GM19023 (cell line): ENCODE measurements around the gene C1orf87.

ENCODE experiments used
- ATAC-seq: cut with Tn5 transposase; IDR thresholded peaks from one replicate; pipeline ENCODE4 v1.9.1; 2021; ENCODE audit warnings: mild to moderate bottlenecking, moderate library complexity; ENCODE audit not compliant: unreplicated experiment

Gene C1orf87

DNA sequence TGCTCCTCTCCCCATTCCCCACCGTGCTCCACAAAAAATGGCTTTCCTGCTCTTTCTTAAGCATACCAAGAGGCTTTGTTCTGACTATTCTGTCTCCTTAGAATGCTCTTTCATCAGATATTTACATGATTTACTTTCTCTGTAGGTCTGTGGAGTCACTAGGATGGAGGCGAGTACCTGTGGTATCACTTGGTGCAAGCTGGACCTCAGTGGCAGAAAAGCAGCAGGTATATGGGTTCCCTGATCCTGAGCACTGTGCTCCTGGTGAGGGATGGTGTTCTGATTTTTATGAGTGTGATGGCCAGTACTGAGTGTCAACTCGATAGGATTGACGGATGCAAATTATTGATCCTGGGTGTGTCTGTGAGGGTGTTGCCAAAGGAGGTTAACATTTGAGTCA is 10.0 kb downstream of the C1orf87 start:
- no peak for ATAC-seq

GRCh38 chr1:60059468-60059867 is 14.1 kb downstream of the C1orf87 start:
- ATAC-seq = no peak

GRCh38 chr1:60055336-60055735 is 18.2 kb downstream of the C1orf87 start:
- no peak for ATAC-seq

DNA sequence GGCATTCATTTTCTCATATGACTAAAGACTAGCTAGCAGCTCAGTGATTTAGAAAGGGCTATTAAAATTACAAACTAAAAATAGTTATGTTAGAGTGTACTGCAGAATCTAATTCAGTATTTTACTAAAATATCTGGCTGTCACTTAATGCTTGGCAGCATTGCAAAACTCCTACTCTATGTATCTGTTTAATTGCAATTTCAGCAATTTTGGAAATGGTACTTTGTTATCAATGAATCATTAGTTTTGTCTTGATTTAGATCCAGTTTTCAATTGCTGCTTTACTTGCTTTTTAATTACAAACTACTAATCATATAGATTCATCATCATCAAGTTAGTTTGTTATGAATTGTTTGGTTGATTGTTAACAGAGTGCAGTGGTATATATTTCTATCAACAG is 19.2 kb downstream of the C1orf87 start:
- no peak for ATAC-seq

DNA sequence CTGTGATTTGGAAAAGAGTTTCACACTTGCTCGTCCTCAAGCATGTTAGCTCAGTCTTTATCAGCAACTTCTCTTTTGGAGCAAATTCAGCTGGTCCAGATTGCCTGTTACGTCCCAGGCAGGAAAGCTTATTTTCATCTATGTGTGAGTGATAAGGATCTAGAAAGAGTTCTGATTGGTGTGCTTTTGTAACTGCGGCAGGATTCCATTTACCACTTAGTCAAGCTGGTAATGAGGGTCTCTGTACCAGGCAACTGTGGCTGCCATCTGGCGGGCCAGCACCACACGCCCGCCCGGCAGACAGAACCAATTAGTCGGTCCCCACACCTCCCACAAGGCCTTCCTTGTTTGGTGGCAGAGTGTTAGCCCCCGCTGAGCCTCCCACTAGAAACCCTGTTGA is 21.0 kb downstream of the C1orf87 start:
- no peak for ATAC-seq

DNA sequence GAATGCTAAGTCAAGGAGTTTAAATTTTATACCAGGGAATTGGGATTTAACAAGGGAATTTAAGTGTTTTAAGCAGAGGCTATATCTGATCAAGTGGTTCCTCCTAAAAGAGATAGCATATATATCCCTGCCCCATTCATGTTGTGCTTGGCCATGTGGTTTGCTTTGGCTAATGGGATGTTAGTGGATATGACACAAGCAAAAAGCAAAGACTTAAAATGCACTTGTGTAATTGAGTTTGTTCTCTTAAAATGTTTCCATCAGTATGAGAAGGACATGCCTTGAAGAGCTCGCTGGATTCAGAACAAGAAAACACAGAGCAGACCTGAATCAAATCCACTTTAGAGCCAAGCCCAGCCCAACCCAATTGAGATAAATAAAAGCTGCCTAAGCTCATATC is 22.4 kb downstream of the C1orf87 start:
- no peak for ATAC-seq

GRCh38 chr1:60049188-60049587 is 24.4 kb downstream of the C1orf87 start:
- ATAC-seq = no peak

GRCh38 chr1:60044881-60045280 is 28.7 kb downstream of the C1orf87 start:
- ATAC-seq = no peak

- no peak for ATAC-seq
Observed at GRCh38 chr1:60041783-60042182, 31.8 kb downstream of the C1orf87 start.

GRCh38 chr1:60037669-60038068 is 35.9 kb downstream of the C1orf87 start:
- no peak for ATAC-seq

- no peak for ATAC-seq
Observed at GRCh38 chr1:60036856-60037460, 36.6 kb downstream of the C1orf87 start.

- ATAC-seq = no peak
Observed at GRCh38 chr1:60035921-60036320, 37.6 kb downstream of the C1orf87 start.

GRCh38 chr1:60034999-60035398 is 38.6 kb downstream of the C1orf87 start:
- no peak for ATAC-seq

- no peak for ATAC-seq
Observed at GRCh38 chr1:60033066-60033465, 40.5 kb downstream of the C1orf87 start.

- no peak for ATAC-seq
Observed at GRCh38 chr1:60031146-60031545, 42.4 kb downstream of the C1orf87 start.

- ATAC-seq = no peak
Observed at GRCh38 chr1:60025552-60025951, 48.0 kb downstream of the C1orf87 start.

DNA sequence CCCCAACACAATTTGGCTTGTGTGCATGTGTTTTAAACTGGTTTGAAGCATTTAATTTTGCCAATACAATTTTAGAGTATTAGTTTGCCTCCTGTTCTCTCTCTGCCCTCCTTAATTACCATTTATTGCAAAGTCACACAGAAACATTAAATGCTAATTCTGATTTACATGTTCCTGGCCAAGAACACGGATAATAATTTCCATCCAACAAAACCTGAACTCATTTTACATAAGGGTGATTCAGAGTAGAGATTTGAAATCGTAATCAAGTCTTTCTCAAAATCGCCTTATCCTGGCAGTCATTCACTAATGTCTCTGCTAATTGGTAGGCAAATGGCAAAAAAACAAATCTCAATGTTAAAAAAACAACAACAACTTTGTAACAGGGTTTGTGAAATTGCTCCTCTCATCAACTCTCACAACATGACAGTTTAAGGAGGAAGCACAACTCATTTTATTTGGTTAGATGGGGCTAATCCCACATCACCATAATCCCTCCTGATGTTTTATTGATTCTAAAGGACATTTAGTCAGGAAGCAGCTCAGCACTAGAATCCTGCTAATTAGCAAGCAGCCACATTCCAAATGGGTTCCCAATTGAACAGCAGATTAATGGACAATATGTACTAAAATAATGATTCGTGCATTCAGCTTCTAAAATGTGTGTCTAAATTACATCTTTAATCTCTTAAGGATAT is 55.9 kb downstream of the C1orf87 start:
- no peak for ATAC-seq

- ATAC-seq = no peak
Observed at GRCh38 chr1:60010690-60011089, 62.9 kb downstream of the C1orf87 start.

DNA sequence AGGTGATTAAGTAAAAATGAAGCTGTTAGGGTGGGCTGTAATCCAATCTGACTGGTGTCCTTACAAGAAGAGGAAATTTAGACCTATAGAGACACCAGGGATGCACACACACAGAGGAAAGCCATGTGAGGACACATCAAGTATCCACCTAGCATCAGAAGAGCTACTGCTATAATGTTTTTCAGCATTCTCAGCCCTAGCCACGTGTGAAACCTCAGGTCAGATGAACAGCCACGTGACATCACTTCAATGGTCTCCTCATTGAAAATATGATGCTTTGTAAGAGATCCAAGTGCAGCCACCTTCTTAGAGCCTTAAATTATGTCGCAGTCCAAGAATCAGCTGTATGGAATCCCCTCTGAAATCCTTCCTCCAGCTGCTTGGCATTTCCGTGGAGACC is 65.1 kb downstream of the C1orf87 start:
- ATAC-seq = no peak

- ATAC-seq = no peak
Observed at GRCh38 chr1:60000625-60001024, 72.9 kb downstream of the C1orf87 start.

- no peak for ATAC-seq
Observed at GRCh38 chr1:59999746-60000145, 73.8 kb downstream of the C1orf87 start.

DNA sequence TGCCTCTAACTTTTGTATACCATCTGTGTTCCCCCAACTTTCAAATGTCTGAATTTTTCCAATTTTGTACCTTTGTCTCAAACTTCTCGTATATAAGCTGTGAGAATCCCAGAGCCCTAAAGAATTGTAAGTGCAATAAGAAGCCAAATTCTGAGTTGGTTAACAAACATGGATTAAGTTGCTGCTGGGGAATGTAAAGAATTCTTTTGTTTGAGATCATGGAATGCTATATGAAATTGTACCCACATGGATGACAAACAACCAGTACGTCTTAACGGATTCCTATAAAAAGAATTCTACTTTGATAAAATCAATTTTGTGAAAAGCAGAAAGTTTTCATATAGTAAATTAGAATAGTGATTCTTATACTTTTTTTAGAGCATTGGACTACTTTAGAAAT is 74.6 kb downstream of the C1orf87 start:
- no peak for ATAC-seq
